GM19455 (cell line): ENCODE measurements around the gene ST6GALNAC5.

Source experiments
- ATAC-seq: cut with Tn5 transposase; IDR thresholded peaks from one replicate; pipeline ENCODE4 v1.9.1; 2021; ENCODE audit not compliant: unreplicated experiment

The ST6GALNAC5 gene

DNA sequence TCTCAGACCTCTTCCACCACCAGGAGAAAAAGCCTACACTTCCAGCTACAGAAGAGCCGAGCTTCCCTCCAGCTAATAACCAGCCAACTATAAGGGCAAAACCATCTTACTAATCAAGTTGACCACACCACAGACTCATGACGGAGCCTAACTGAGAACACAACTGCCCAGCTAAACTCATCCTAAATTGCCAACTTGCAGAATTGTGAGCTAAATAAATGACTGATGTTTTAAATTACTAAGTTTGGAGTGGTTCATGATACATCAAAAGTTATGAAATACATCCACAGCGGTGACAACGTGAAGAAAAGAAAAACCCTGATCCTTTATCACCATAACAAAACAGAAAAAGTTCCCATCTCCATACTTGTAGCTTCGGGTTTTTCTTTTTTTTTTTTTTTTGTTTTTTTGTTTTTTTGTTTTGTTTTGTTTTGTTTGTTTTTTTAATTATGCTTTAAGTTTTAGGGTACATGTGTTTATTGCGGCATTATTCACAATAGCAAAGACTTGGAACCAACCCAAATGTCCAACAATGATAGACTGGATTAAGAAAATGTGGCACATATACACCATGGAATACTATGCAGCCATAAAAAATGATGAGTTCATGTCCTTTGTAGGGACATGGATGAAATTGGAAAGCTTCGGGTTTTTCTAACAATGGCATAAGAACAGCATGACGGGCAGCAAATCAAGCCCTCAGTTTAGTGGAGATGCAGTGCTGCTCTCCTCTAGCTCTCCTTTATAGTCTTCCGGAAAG, 229.4 kb downstream of the ST6GALNAC5 start:
- ATAC-seq = no peak

DNA sequence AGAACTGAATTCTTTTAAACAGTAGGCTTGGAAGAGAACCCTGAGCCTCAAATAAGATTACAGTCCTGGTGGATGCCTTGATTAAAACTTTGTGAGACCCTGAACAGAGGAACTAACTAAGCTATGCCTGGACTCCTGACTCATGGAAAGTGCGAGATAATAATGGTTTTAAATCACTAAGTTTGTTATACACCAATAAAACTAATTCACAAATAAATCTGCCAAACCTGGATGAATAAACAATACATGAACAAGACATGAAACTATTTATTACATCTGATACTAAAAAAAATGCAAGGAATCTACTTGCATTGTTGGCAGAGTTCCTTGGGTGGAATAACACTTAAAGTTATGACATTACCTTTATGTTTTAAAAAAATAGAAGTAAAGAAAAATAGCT, 233.6 kb downstream of the ST6GALNAC5 start:
- no peak for ATAC-seq

- no peak for ATAC-seq
These were observed 236.2 kb downstream of the ST6GALNAC5 start for GRCh38 chr1:77103486-77103885.

DNA sequence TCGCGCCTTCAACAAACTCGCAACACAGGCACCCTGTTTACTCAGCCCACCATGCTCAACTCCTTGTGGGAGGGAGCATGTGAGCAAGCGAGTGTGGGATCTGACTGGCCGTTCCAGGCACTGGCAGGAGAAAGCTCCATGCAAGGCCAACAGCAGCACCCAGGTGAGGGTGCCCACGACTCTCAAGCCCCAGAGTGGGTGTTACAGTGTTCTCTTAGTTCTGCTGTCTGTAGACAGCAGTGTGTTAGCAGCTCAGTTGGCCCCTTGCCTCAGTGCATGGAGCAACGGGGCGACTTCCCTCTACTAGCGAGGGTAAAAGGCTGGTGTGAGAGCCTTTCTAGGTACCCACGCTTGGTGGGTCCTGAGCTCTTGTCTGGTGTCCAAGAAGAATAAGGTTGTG, 237.4 kb downstream of the ST6GALNAC5 start:
- no peak for ATAC-seq
